ENCODE measurements around the gene PSME1. TPM values are rescaled to one million over a fixed set of nuclear protein-coding genes. Genes with fewer than 3 reads are reported as not detected.

The PSME1 gene
- polyA plus RNA-seq, 2 of the 4 experiments (the other 2 are of a cell fraction) = 83.6 to 124 TPM

- H3K4me2 ChIP-seq = peak overlapping the region; percentile 89
- FAIRE-seq (no peak), ATAC-seq (no peak), DNase-seq (ENCODE audit: low read depth in 1 of 2, low spot score in 1 of 2) (no peak)
- WGBS (ENCODE audit: missing lambda C conversion rate) = 15% methylated on average over 14 of the region's 14 CpGs
- POLR2A ChIA-PET = interaction anchor here (0.7 to 2.9 kb wide), 16 partner anchors 9 to 794 kb away, joined by 3 to 55 read pairs (median 9); partner anchors contain the start of genes CARMIL3, DHRS4L2, EMC9 and IRF9
- H3K9me3 ChIP-seq = no peaks in the 10 kb centered on the region
- CTCF ChIA-PET = interaction anchor here (0.7 to 5.6 kb wide), 8 partner anchors 10 to 143 kb away, joined by 3 to 44 read pairs (median 8); partner anchors contain the start of gene IRF9
- peak overlapping the region; percentile 67 to 95 for H3K27ac ChIP-seq
- H3K4me1 ChIP-seq = peaks cover 11% of the 10 kb centered on the region; the same call in 1 of the 3 replicates
- H3K4me3 ChIP-seq = peak overlapping the region; percentile 62
- TF ChIP-seq MAZ (IDR thresholded peaks at IDR 0.05; ENCODE audit: borderline replicate concordance, low read depth, low read length) (no peak), KDM5A (IDR thresholded peaks at IDR 0.05) (no peak), KDM1A (IDR thresholded peaks at IDR 0.05; ENCODE audit: low read depth) (no peak), EHMT2 (IDR thresholded peaks at IDR 0.05; ENCODE audit: low read depth) (no peak), JUNB (IDR thresholded peaks at IDR 0.05) (no peak), ZNF302 (CRISPR knock-in tag; IDR thresholded peaks at IDR 0.05) (no peak), TFCP2L1 (CRISPR knock-in tag; IDR thresholded peaks at IDR 0.05) (no peak), FOXS1 (CRISPR knock-in tag; IDR thresholded peaks at IDR 0.05) (no peak)
These were observed 20.4 kb upstream of the PSME1 start for GRCh38 chr14:24115422-24116127.

GRCh38 chr14:24116128-24116814, 19.7 kb upstream of the PSME1 start:
- no peak for FAIRE-seq
- Histone ChIP-seq H3K4me1 (peaks cover 11% of the 10 kb centered on the region; the same call in 1 of the 3 replicates), H3K27ac (no peak overlapping the region), H3K4me3 (no peak overlapping the region), H3K4me2 (peak overlapping the region; percentile 89), H3K9me3 (no peaks in the 10 kb centered on the region)
- DNase-seq (ENCODE audit: low read depth in 1 of 2, low spot score in 1 of 2) = no peak
- no peak for TF ChIP-seq RAD21 (conservative IDR thresholded peaks at IDR 0.05 in 1 of 2, IDR thresholded peaks at IDR 0.05 in 1 of 2)
- TF ChIP-seq RNF2 (IDR thresholded peaks at IDR 0.05; ENCODE audit: borderline replicate concordance, low read depth) = no peak
- TF ChIP-seq JUN (IDR thresholded peaks at IDR 0.05) = no peak
- no peak for TF ChIP-seq MAFK (IDR thresholded peaks at IDR 0.05; ENCODE audit: partially characterized antibody)
- TF ChIP-seq RFX5 (IDR thresholded peaks at IDR 0.05) = no peak
- no peak for TF ChIP-seq MAX (IDR thresholded peaks at IDR 0.05)
- TF ChIP-seq CHD2 (IDR thresholded peaks at IDR 0.05; ENCODE audit: low read length, partially characterized antibody) = no peak
- no peak for TF ChIP-seq FOSL2 (IDR thresholded peaks at IDR 0.05)
- TF ChIP-seq FOSL2 (CRISPR knock-in tag; IDR thresholded peaks at IDR 0.05) = no peak
- no peak for TF ChIP-seq EHF (CRISPR knock-in tag; IDR thresholded peaks at IDR 0.05)
- no peak for TF ChIP-seq KDM1A (IDR thresholded peaks at IDR 0.05; ENCODE audit: low read depth)
- TF ChIP-seq CEBPB (IDR thresholded peaks at IDR 0.05) = no peak
- no peak for TF ChIP-seq FOXS1 (CRISPR knock-in tag; IDR thresholded peaks at IDR 0.05)
- TF ChIP-seq ESRRA (IDR thresholded peaks at IDR 0.05; ENCODE audit: borderline replicate concordance, low read length) = no peak
- TF ChIP-seq BHLHE40 (IDR thresholded peaks at IDR 0.05; ENCODE audit: low read depth, low read length) = no peak
- no peak for TF ChIP-seq HES2 (IDR thresholded peaks at IDR 0.05)
- ATAC-seq = no peak
- ChIA-PET CTCF (interaction anchor here (1.3 to 5.6 kb wide), 8 partner anchors 7 to 121 kb away, joined by 3 to 44 read pairs (median 9); partner anchors contain the start of genes IRF9 and PSME1), POLR2A (interaction anchor here (2.9 kb wide), 1 partner anchor 20 kb away, joined by 48 read pairs; the partner anchor contains the start of gene PSME1)
- 81% methylated on average over 6 of the region's 6 CpGs for WGBS (ENCODE audit: missing lambda C conversion rate)

GRCh38 chr14:24117179-24117578, 18.8 kb upstream of the PSME1 start:
- no peak overlapping the region for H3K4me2 ChIP-seq
- FAIRE-seq (no peak), ATAC-seq (no peak), DNase-seq (ENCODE audit: low read depth in 1 of 2, low spot score in 1 of 2) (no peak)
- 94% methylated on average over 5 of the region's 6 CpGs for WGBS (ENCODE audit: missing lambda C conversion rate)
- H3K4me3 ChIP-seq = no peak overlapping the region
- no peak overlapping the region for H3K27ac ChIP-seq
- peaks cover 11% of the 10 kb centered on the region; the same call in 1 of the 3 replicates for H3K4me1 ChIP-seq
- TF ChIP-seq CBX8 (IDR thresholded peaks at IDR 0.05) (no peak), KDM5A (IDR thresholded peaks at IDR 0.05) (no peak), TFCP2L1 (CRISPR knock-in tag; IDR thresholded peaks at IDR 0.05) (no peak), PHF8 (IDR thresholded peaks at IDR 0.05; ENCODE audit: borderline replicate concordance, low read depth) (no peak), BHLHE40 (IDR thresholded peaks at IDR 0.05; ENCODE audit: low read depth, low read length) (no peak), ATOH8 (CRISPR knock-in tag; IDR thresholded peaks at IDR 0.05; ENCODE audit: low read depth) (no peak), HEYL (CRISPR knock-in tag; IDR thresholded peaks at IDR 0.05) (no peak), CHD4 (IDR thresholded peaks at IDR 0.05; ENCODE audit: borderline replicate concordance) (no peak), PBX3 (IDR thresholded peaks at IDR 0.05) (no peak)
- no peaks in the 10 kb centered on the region for H3K9me3 ChIP-seq
- ChIA-PET CTCF (interaction anchor here (1.3 to 5.6 kb wide), 8 partner anchors 8 to 59 kb away, joined by 3 to 44 read pairs (median 9); partner anchors contain the start of genes IRF9 and PSME1), POLR2A (no interaction called here)

All from A549 (cell line).